ENCODE data around the gene ZNF500. TPM values are rescaled to one million over a fixed set of nuclear protein-coding genes. Genes with fewer than 3 reads are reported as not detected.

The ZNF500 gene
- total and polyA plus RNA-seq, 8 donors: 5.5 to 14.1 (median 7.2) TPM

DNA sequence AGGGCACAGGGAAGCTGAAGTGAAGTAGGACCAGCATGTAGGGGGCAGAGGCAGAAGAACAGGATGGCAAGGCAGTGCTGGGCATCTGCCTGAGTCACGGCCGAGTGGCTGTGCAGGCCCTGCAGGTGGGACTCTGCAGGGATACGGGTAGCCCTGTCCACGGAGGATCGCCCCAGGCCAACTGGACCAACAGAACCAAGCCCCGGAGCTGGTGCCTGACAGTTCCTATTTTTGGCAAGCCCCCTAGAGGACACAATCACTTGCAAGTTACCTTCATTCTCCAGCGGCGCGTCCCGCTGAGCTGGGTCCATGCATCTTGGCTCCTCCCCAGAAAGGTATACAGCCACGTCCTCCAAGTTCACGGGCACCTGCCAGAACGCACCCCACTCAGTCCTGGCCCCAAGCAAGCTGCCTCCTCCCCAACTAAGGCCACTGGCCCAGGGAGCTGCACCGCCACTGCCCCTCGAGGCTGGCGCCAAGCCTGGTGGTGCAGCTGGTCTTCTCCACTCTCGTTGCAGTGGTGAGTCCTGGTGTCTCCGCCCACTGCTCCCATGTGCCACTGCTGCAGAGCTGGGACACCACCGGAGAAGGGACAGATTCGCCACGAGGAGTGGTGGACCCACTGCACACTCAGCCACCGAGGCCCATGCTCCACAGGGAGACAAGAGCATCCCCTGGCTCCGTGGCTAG lies 6.6 kb downstream of the ZNF500 start:
- 91 to 95% methylated on average over 23 of the region's 23 CpGs for WGBS, 2 donors
- no peak for DNase-seq
- no peak for ATAC-seq
- Histone ChIP-seq H3K4me1 (peaks cover 0 to 3% (median 3%) of the 10 kb centered on the region in 3 donors), H3K36me3 (peaks cover 0 to 38% (median 16%) of the 10 kb centered on the region in 3 donors), H3K4me3 (no peak overlapping the region), H3K27me3 (no peaks in the 10 kb centered on the region), H3K27ac (no peak overlapping the region), H3K9me3 (no peaks in the 10 kb centered on the region)
- TF ChIP-seq, protein P1, sequence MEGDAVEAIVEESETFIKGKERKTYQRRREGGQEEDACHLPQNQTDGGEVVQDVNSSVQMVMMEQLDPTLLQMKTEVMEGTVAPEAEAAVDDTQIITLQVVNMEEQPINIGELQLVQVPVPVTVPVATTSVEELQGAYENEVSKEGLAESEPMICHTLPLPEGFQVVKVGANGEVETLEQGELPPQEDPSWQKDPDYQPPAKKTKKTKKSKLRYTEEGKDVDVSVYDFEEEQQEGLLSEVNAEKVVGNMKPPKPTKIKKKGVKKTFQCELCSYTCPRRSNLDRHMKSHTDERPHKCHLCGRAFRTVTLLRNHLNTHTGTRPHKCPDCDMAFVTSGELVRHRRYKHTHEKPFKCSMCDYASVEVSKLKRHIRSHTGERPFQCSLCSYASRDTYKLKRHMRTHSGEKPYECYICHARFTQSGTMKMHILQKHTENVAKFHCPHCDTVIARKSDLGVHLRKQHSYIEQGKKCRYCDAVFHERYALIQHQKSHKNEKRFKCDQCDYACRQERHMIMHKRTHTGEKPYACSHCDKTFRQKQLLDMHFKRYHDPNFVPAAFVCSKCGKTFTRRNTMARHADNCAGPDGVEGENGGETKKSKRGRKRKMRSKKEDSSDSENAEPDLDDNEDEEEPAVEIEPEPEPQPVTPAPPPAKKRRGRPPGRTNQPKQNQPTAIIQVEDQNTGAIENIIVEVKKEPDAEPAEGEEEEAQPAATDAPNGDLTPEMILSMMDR (IDR thresholded peaks at IDR 0.05): no peak
- no peak for FAIRE-seq
- intact Hi-C loops (cut with DNase I): no loop called here

DNA sequence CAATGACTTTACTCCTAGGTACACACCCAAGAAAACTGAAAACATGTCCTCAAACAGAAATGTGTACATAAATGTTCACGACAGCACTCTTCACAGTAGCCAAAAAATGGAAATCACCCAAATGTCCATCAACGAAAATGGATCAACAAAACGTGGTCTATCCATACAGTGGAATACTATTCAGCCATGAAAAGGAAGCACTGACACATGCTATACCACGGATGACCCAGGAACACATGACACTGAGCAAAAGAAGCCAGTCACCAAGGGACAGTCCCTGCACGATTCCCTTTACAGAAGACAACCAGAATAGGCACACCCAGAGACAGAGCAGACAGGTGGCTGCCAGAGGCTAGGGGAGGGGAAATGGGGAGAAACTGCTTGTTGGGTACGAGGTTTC lies 11.3 kb downstream of the ZNF500 start:
- DNase-seq: no peak
- Histone ChIP-seq H3K4me1 (no peaks in the 10 kb centered on the region), H3K27me3 (no peaks in the 10 kb centered on the region), H3K27ac (no peak overlapping the region), H3K9me3 (no peaks in the 10 kb centered on the region), H3K36me3 (peaks cover 3 to 47% (median 18%) of the 10 kb centered on the region in 3 donors), H3K4me3 (no peak overlapping the region)
- 95 to 97% methylated on average over 6 of the region's 6 CpGs for WGBS, 2 donors
- no peak for ATAC-seq
- TF ChIP-seq, protein P1 (IDR thresholded peaks at IDR 0.05): no peak
- no peak for FAIRE-seq
- intact Hi-C loops (cut with DNase I): no loop called here

DNA sequence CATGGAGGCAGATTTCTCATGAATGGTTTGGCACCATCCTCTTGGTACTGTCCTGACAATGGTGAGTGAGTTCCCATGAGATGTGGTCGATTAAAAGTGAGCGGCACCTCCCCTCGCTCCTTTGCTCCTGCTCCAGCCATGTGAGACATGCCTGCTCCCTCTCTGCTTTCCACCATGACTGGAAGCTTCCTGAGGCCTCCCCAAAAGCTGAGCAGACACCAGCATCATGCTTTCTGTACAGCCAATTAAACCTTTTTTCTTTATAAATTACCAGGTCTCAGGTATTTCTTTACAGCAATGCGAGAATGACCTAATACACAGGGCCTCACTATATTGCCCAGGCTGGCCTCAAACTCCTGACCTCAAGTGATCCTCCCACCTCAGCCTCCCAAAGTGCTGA lies 12.1 kb downstream of the ZNF500 start:
- Histone ChIP-seq H3K4me1 (no peaks in the 10 kb centered on the region), H3K4me3 (no peak overlapping the region), H3K27me3 (no peaks in the 10 kb centered on the region), H3K9me3 (no peaks in the 10 kb centered on the region), H3K27ac (no peak overlapping the region), H3K36me3 (peaks cover 3 to 39% (median 11%) of the 10 kb centered on the region in 3 donors)
- no peak for DNase-seq
- no peak for FAIRE-seq
- intact Hi-C loops (cut with DNase I): no loop called here
- no peak for ATAC-seq
- WGBS, 2 donors: 95 to 97% methylated on average over 4 of the region's 4 CpGs
- TF ChIP-seq, protein P1 (IDR thresholded peaks at IDR 0.05): no peak

DNA sequence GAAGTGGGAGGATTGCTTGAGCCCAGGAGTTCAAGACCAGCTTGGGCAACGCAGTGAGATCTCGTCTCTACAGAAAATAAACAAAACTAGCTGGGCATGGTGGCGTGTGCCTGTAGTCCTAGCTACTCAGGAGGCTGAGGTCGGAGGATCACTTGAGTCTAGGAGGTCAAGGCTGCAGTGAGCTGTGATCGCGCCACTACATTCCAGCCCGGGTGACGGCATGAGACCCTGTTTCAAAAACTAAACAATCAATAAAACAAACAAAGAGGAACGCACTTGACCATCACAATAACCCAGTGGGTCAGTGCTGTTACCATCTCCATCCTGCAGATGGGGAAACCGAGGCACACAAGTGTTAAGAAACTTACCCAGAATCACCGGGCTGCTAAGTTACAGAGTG lies 13.7 kb downstream of the ZNF500 start:
- Histone ChIP-seq H3K36me3 (peaks cover 3 to 29% (median 8%) of the 10 kb centered on the region in 3 donors), H3K27me3 (no peaks in the 10 kb centered on the region), H3K27ac (no peak overlapping the region), H3K4me1 (no peaks in the 10 kb centered on the region), H3K9me3 (no peaks in the 10 kb centered on the region), H3K4me3 (no peak overlapping the region)
- DNase-seq (no peak), FAIRE-seq (no peak), ATAC-seq (no peak)
- intact Hi-C loops (cut with DNase I): no loop called here
- 84 to 88% methylated on average over 11 of the region's 11 CpGs for WGBS, 2 donors
- TF ChIP-seq, protein P1 (IDR thresholded peaks at IDR 0.05): no peak

DNA sequence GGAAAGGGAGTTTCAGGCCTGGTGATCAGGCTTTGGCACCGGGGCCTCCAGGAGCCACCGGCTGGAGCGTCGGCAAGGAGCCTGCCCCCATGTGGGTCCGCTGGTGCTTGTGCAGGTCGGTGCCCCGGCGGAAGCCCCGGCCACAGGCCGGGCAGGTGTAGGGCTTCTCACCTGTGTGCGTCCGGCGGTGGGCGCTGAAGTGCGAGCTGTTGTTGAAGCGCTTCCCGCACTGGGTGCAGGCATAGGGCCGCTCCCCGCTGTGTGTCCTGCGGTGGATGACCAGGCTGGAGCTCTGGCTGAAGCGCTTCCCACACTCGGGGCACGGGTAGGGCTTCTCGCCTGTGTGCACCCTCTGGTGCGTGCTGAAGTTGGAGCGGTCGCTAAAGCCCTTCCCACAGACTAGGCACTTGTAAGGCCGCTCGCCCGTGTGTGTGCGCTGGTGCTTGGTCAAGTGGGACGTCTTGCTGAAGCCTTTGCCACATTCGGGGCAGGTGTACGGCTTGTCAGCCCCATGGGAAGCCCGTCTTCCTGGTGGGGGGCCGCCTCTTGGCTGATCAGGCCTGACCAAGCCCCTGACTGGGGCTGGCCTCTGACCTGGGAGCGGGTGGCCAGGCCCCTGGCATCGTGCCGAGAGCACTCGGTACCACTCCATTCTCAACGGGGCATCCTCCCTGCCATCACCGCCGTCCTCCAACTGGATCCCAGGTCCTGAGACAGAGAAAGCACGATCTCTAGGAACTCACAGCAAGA lies 14.4 kb downstream of the ZNF500 start:
- TF ChIP-seq, protein P1 (IDR thresholded peaks at IDR 0.05): no peak
- no peaks in the 10 kb centered on the region for H3K9me3 ChIP-seq
- DNase-seq: no peak
- no peak overlapping the region for H3K27ac ChIP-seq
- no peak for ATAC-seq
- no peak overlapping the region for H3K4me3 ChIP-seq
- H3K27me3 ChIP-seq: no peaks in the 10 kb centered on the region
- H3K36me3 ChIP-seq: peaks cover 3 to 24% (median 8%) of the 10 kb centered on the region in 3 donors
- 95 to 97% methylated on average over 42 to 44 of the region's 44 CpGs for WGBS, 2 donors
- intact Hi-C loops (cut with DNase I): no loop called here
- H3K4me1 ChIP-seq: no peaks in the 10 kb centered on the region
- no peak for FAIRE-seq
